Measurements from ENCODE around the gene UBXN11. TPM values are rescaled to one million over a fixed set of nuclear protein-coding genes. Genes with fewer than 3 reads are reported as not detected.
"Not testable (repeated sequence)": the region's sequence is repeated elsewhere in the genome, so short reads cannot be mapped to it uniquely, and the experiment has no call there.

UBXN11 gene
- total and polyA plus RNA-seq, 2 of the 13 experiments (the other 11 are each of a cell fraction or from before 2014, with no cell fraction given) = 9.3 to 10.4 TPM

- Histone ChIP-seq H3K4me2 (ENCODE audit: low read depth, low read length) (0 out of 2 replicates have a peak overlapping the region, but pooled peaks have one; percentile 12), H3K4me1 (ENCODE audit: insufficient read depth, low read length) (peaks cover 31% of the 10 kb centered on the region), H2AFZ (ENCODE audit: low read length) (peak overlapping the region; percentile 97)
- H3K27ac ChIP-seq (ENCODE audit: extremely low read length, insufficient read depth, low read length); FAIRE-seq; H3K9me3 ChIP-seq (ENCODE audit: low read length); DNase-seq (ENCODE audit: low spot score); H3K79me2 ChIP-seq (ENCODE audit: insufficient read depth, low read length); H3K9ac ChIP-seq (ENCODE audit: insufficient read depth, low read depth, low read length); H4K20me1 ChIP-seq (ENCODE audit: insufficient read depth, low read length); H3K27me3 ChIP-seq (ENCODE audit: control insufficient read depth in 1 of 2, insufficient read depth in 2 of 2, low read length in 2 of 2); in situ Hi-C loops (cut with HindIII; ENCODE audit: extremely low pct_ligation_motif_present, low pct_unique_long_range_greater_than_20kb); BruUV-seq (replicated peaks); CTCF ChIA-PET (ENCODE audit: low intra/inter-chr PET ratio, low total read pairs); ATAC-seq; H3K36me3 ChIP-seq (replicated peaks in 1 of 2; ENCODE audit: control insufficient read depth in 1 of 2, insufficient read depth in 2 of 2, low read length in 2 of 2); POLR2A ChIA-PET; H3K4me3 ChIP-seq (replicated peaks in 1 of 3; ENCODE audit: insufficient read depth in 1 of 3, low read depth in 2 of 3, low read length in 3 of 3): not testable (repeated sequence)
- WGBS (ENCODE audit: low lambda C conversion rate) = 90% methylated on average over 21 of the region's 21 CpGs
- intact Hi-C loops (cut with micrococcal nuclease; ENCODE audit: unreplicated experiment) = loop anchor here (2.0 kb wide), 1 partner anchor 43 kb away; no protein-coding TSS in a partner anchor
Observed at GRCh38 chr1:26307966-26308899, 1.8 kb upstream of the UBXN11 start.

- ChIA-PET POLR2A (interaction anchor here (0.7 to 1.3 kb wide), 2 partner anchors 45 to 110 kb away, joined by 3 to 4 read pairs; no protein-coding TSS in a partner anchor), CTCF (ENCODE audit: low intra/inter-chr PET ratio, low total read pairs) (no interaction called here)
- Histone ChIP-seq H3K4me2 (ENCODE audit: low read depth, low read length) (peak overlapping the region; percentile 95), H2AFZ (ENCODE audit: low read length) (peak overlapping the region; percentile 96), H3K4me1 (ENCODE audit: insufficient read depth, low read length) (peaks cover 39% of the 10 kb centered on the region), H3K27ac (ENCODE audit: extremely low read length, insufficient read depth, low read length) (peak overlapping the region; percentile 66), H3K79me2 (ENCODE audit: insufficient read depth, low read length) (no peaks in the 10 kb centered on the region), H3K9ac (ENCODE audit: insufficient read depth, low read depth, low read length) (peak overlapping the region; percentile 81), H3K4me3 (replicated peaks in 1 of 3; ENCODE audit: insufficient read depth in 1 of 3, low read depth in 2 of 3, low read length in 3 of 3) (peak overlapping the region; percentile 57 to 98 (median 90); a peak in 5 of 6 replicates), H3K36me3 (replicated peaks in 1 of 2; ENCODE audit: control insufficient read depth in 1 of 2, insufficient read depth in 2 of 2, low read length in 2 of 2) (no peaks in the 10 kb centered on the region), H3K9me3 (ENCODE audit: low read length) (no peaks in the 10 kb centered on the region), H4K20me1 (ENCODE audit: insufficient read depth, low read length) (no peaks in the 10 kb centered on the region), H3K27me3 (ENCODE audit: control insufficient read depth in 1 of 2, insufficient read depth in 2 of 2, low read length in 2 of 2) (no peaks in the 10 kb centered on the region; a peak in 1 of 5 replicates)
- BruUV-seq (replicated peaks) = no TSS peak
- 34% methylated on average over 6 of the region's 6 CpGs for WGBS (ENCODE audit: low lambda C conversion rate)
- in situ Hi-C loops (cut with HindIII; ENCODE audit: extremely low pct_ligation_motif_present, low pct_unique_long_range_greater_than_20kb) (no loop called here), intact Hi-C loops (cut with micrococcal nuclease; ENCODE audit: unreplicated experiment) (loop anchor here (2.0 kb wide), 1 partner anchor 43 kb away; no protein-coding TSS in a partner anchor)
- TF ChIP-seq ZNF44 (CRISPR knock-in tag; IDR thresholded peaks at IDR 0.05) = no peak
- no peak for TF ChIP-seq REXO4 (CRISPR knock-in tag; IDR thresholded peaks at IDR 0.05; ENCODE audit: borderline replicate concordance)
- ATAC-seq (no peak), FAIRE-seq (no peak), DNase-seq (ENCODE audit: low spot score) (no peak)
Observed at GRCh38 chr1:26307363-26307781, 936 bp upstream of the UBXN11 start.
